GM12878 (cell line): Measurements from ENCODE around the gene KIF5C.

ENCODE experiments used
- BCL11A ChIP-seq: IDR thresholded peaks from 2 replicates; pipeline ENCODE4 v1.6.1; 2011; ENCODE audit warnings: low read depth, low read length
- CBX5 ChIP-seq: sonication (generic); IDR thresholded peaks from 2 replicates; pipeline ENCODE4 v1.6.1; 2016; ENCODE audit warnings: low read depth, moderate library complexity, mild to moderate bottlenecking, inconsistent platforms
- CTCF ChIP-seq, 3 experiments: IDR thresholded peaks in 2 of 3; conservative IDR thresholded peaks in 1 of 3; 2 replicates each; pipeline ENCODE4 v1.5.1; 2011; ENCODE audit warnings: low read depth in 3 of 3, low read length in 3 of 3, mild to moderate bottlenecking in 3 of 3, control low read depth in 2 of 3, moderate library complexity in 2 of 3, inconsistent platforms in 1 of 3, mixed read lengths in 1 of 3; ENCODE audit not compliant: control insufficient read depth in 2 of 3, insufficient read depth in 1 of 3; ENCODE audit errors: extremely low read depth in 1 of 3
- DPF2 ChIP-seq: fragments of 450-650 bp; IDR thresholded peaks from 2 replicates; pipeline ENCODE4 v1.6.1; 2017; ENCODE audit warnings: mild to moderate bottlenecking
- EP300 ChIP-seq, 2 experiments: fragments of 150-350 bp in 1 of 2; IDR thresholded peaks; 2 replicates each; pipeline ENCODE4 v1.6.1; 2011 to 2012; ENCODE audit warnings: low read depth in 2 of 2, low read length in 2 of 2, borderline replicate concordance in 1 of 2, improper control_type of control experiment in 1 of 2, inconsistent platforms in 1 of 2; ENCODE audit not compliant: control insufficient read depth in 1 of 2
- FOXM1 ChIP-seq: IDR thresholded peaks from 2 replicates; pipeline ENCODE4 v1.6.1; 2012; ENCODE audit warnings: low read depth, mild to moderate bottlenecking, inconsistent platforms, low read length, moderate library complexity
- NFIC ChIP-seq: IDR thresholded peaks from 2 replicates; pipeline ENCODE4 v1.6.1; 2012; ENCODE audit warnings: low read depth, mild to moderate bottlenecking, inconsistent platforms, low read length, moderate library complexity
- SIN3A ChIP-seq: IDR thresholded peaks from 2 replicates; pipeline ENCODE4 v1.6.1; 2012; ENCODE audit warnings: low read depth, low read length, improper control_type of control experiment
- TBL1XR1 ChIP-seq: IDR thresholded peaks from 2 replicates; pipeline ENCODE4 v1.6.1; 2012; ENCODE audit warnings: low read depth, low read length, improper control_type of control experiment
- YY1 ChIP-seq: IDR thresholded peaks from 2 replicates; pipeline ENCODE4 v1.6.1; 2011; ENCODE audit warnings: low read depth, mild to moderate bottlenecking, low read length

GRCh38 chr2:149006883-149007543 lies 132.0 kb downstream of the KIF5C start:
- TF ChIP-seq EP300 (IDR thresholded peaks at IDR 0.05; ENCODE audit: borderline replicate concordance in 1 of 2, control insufficient read depth in 1 of 2, low read depth in 2 of 2, low read length in 2 of 2) (no peak), NFIC (no peak), CTCF (IDR thresholded peaks at IDR 0.05 in 2 of 3, conservative IDR thresholded peaks at IDR 0.05 in 1 of 3; ENCODE audit: control insufficient read depth in 2 of 3, extremely low read depth in 1 of 3, insufficient read depth in 1 of 3, low read depth in 3 of 3, low read length in 3 of 3) (no peak), TBL1XR1 (no peak), SIN3A (no peak), FOXM1 (no peak), DPF2 (no peak), YY1 (no peak), CBX5 (no peak), BCL11A (no peak)
